ENCODE data around the gene PI4KA.

The PI4KA gene

GRCh38 chr22:20816559-20816958 lies 42.1 kb downstream of the PI4KA start:
- no peak for DNase-seq (ENCODE audit: low read depth)

GRCh38 chr22:20815477-20816050 lies 43.0 kb downstream of the PI4KA start:
- no peak for TF ChIP-seq POLR2A (IDR thresholded peaks at IDR 0.05; ENCODE audit: extremely low read depth, insufficient read length)
- TF ChIP-seq MYC (IDR thresholded peaks at IDR 0.05; ENCODE audit: low read depth, low read length): no peak
- no peak for TF ChIP-seq CTCF (IDR thresholded peaks at IDR 0.05; ENCODE audit: low read depth, low read length)
- no peak for TF ChIP-seq MAX (IDR thresholded peaks at IDR 0.05; ENCODE audit: low read depth, low read length)
- no peak overlapping the region for H3K4me3 ChIP-seq (ENCODE audit: low read depth, low read length)
- DNase-seq (ENCODE audit: low read depth): no peak

More at GRCh38 chr22:20816559-20816958, 42.1 kb downstream of the PI4KA start:
- H3K4me3 ChIP-seq (ENCODE audit: low read depth, low read length): no peak overlapping the region
- TF ChIP-seq MAX (IDR thresholded peaks at IDR 0.05; ENCODE audit: low read depth, low read length) (no peak), MYC (IDR thresholded peaks at IDR 0.05; ENCODE audit: low read depth, low read length) (no peak), POLR2A (IDR thresholded peaks at IDR 0.05; ENCODE audit: extremely low read depth, insufficient read length) (no peak), CTCF (IDR thresholded peaks at IDR 0.05; ENCODE audit: low read depth, low read length) (no peak)

- TF ChIP-seq MAX (IDR thresholded peaks at IDR 0.05; ENCODE audit: low read depth, low read length) (no peak), POLR2A (IDR thresholded peaks at IDR 0.05; ENCODE audit: extremely low read depth, insufficient read length) (no peak), CTCF (IDR thresholded peaks at IDR 0.05; ENCODE audit: low read depth, low read length) (no peak), MYC (IDR thresholded peaks at IDR 0.05; ENCODE audit: low read depth, low read length) (no peak)
- DNase-seq (ENCODE audit: low read depth): no peak
- H3K4me3 ChIP-seq (ENCODE audit: low read depth, low read length): no peak overlapping the region
Observed at GRCh38 chr22:20814221-20814808, 44.3 kb downstream of the PI4KA start.

- no peak overlapping the region for H3K4me3 ChIP-seq (ENCODE audit: low read depth, low read length)
- no peak for TF ChIP-seq MAX (IDR thresholded peaks at IDR 0.05; ENCODE audit: low read depth, low read length)
- TF ChIP-seq CTCF (IDR thresholded peaks at IDR 0.05; ENCODE audit: low read depth, low read length): no peak
- no peak for TF ChIP-seq MYC (IDR thresholded peaks at IDR 0.05; ENCODE audit: low read depth, low read length)
- no peak for TF ChIP-seq POLR2A (IDR thresholded peaks at IDR 0.05; ENCODE audit: extremely low read depth, insufficient read length)
- no peak for DNase-seq (ENCODE audit: low read depth)
Observed at GRCh38 chr22:20813056-20813455, 45.6 kb downstream of the PI4KA start.

- no peak overlapping the region for H3K4me3 ChIP-seq (ENCODE audit: low read depth, low read length)
Observed at GRCh38 chr22:20811971-20812660, 46.5 kb downstream of the PI4KA start.

More at GRCh38 chr22:20811971-20812660, 46.5 kb downstream of the PI4KA start:
- no peak for TF ChIP-seq CTCF (IDR thresholded peaks at IDR 0.05; ENCODE audit: low read depth, low read length)
- TF ChIP-seq POLR2A (IDR thresholded peaks at IDR 0.05; ENCODE audit: extremely low read depth, insufficient read length): no peak
- no peak for TF ChIP-seq MAX (IDR thresholded peaks at IDR 0.05; ENCODE audit: low read depth, low read length)
- no peak for TF ChIP-seq MYC (IDR thresholded peaks at IDR 0.05; ENCODE audit: low read depth, low read length)
- no peak for DNase-seq (ENCODE audit: low read depth)

Measured in NB4 (cell line).